NT2/D1 (cell line): ENCODE data around the gene ZNF580.

Source experiments
- YY1 ChIP-seq: IDR thresholded peaks from 2 replicates; pipeline ENCODE4 v1.6.1; 2011; ENCODE audit not compliant: insufficient read length, insufficient read depth
- ZNF274 ChIP-seq: IDR thresholded peaks from 2 replicates; pipeline ENCODE4 v1.6.1; 2011; ENCODE audit warnings: mild to moderate bottlenecking, low read depth, low read length

DNA sequence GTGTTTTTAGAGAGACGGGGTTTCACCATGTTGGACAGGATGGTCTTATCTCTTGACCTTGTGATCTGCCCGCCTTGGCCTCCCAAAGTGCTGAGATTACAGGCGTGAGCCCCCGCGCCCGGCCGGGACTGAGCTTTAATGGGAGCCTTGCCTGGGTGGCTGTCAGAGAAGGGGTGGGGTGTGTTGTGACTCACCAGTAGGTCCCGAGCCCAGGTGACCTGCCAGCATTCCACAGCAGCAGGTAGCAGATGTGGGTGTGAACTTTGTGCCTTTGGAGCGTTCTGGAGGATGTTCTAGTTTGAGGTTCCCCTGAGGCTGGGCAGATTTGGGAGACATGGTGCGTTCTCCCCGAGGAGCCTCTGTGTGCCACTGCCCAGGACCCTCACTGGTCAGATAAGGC lies 27.2 kb downstream of the ZNF580 start:
- TF ChIP-seq ZNF274 (no peak), YY1 (no peak)
